Endometrial microvascular endothelial cells (primary cell): ENCODE data around the gene NCOA5. TPM values are rescaled to one million over a fixed set of nuclear protein-coding genes. Genes with fewer than 3 reads are reported as not detected.

Experiments used
- in situ Hi-C: cut with HindIII; loops from 2 replicates; pipeline ENCODE4 v1.10.0; 2017; ENCODE audit warnings: low sequenced_read_pairs, low pct_unique_long_range_greater_than_20kb; ENCODE audit errors: inconsistent ontology term
- total RNA-seq: library from RNA; depleted of rRNA; stranded (reverse); fragments of >200 nt; gene quantifications from one replicate; pipeline ENCODE4 v1.2.3, GENCODE V29; 2015; ENCODE audit errors: inconsistent ontology term

The NCOA5 gene
- 25.7 TPM for total RNA-seq

- in situ Hi-C loops, result no loop called here
Observed at GRCh38 chr20:46089417-46090388, at the start of gene NCOA5. TSS of gene NCOA5 (minus strand) at chr20:46089962. CDS start at chr20:46079424, 10,538 bp downstream.

- in situ Hi-C loops, result no loop called here
Observed at GRCh38 chr20:46139266-46139889, 49.6 kb upstream of the NCOA5 start.

DNA sequence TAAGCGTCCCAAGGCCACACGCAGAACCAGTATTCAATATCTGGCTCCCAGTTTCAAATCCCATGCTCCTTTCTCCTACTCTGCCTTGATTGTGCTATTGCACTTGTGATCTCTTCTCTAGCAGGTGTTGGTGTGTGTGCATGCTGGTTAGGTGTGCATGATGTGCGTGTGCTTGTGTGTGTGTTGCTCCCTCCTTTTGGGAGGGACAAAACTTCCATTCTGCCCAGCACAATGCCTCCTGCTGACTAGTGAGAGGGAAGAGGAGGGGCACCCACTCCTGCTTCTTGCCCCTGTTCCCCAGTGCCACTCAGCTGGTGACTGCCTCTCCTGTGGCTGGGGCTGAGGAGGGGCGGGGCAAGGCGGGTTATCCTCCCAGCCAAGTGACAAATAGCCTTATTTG lies 48.1 kb upstream of the NCOA5 start:
- in situ Hi-C loops, result no loop called here

GRCh38 chr20:46135856-46136633 lies 46.3 kb upstream of the NCOA5 start:
- in situ Hi-C loops, result no loop called here

DNA sequence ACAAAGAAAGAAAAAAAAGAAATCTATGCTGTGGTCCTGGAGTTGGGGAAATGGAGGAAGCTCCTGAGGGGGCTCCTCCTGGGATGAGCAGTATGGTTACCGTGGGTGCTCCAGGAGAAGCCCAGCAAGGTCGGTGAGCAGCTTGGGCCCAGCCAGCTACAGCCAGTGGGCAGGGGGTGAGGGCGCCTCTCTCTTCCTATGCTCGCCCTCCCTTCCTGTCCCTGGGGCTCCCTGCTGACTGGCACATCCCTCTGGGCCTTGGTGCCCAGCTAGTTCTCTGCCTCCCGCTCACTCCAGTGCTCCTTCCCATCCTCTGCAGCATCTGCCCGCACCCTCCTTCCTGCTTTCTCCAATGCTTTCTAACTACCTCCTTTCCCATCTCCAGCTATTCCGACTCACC lies 45.0 kb upstream of the NCOA5 start:
- in situ Hi-C loops, result no loop called here

DNA sequence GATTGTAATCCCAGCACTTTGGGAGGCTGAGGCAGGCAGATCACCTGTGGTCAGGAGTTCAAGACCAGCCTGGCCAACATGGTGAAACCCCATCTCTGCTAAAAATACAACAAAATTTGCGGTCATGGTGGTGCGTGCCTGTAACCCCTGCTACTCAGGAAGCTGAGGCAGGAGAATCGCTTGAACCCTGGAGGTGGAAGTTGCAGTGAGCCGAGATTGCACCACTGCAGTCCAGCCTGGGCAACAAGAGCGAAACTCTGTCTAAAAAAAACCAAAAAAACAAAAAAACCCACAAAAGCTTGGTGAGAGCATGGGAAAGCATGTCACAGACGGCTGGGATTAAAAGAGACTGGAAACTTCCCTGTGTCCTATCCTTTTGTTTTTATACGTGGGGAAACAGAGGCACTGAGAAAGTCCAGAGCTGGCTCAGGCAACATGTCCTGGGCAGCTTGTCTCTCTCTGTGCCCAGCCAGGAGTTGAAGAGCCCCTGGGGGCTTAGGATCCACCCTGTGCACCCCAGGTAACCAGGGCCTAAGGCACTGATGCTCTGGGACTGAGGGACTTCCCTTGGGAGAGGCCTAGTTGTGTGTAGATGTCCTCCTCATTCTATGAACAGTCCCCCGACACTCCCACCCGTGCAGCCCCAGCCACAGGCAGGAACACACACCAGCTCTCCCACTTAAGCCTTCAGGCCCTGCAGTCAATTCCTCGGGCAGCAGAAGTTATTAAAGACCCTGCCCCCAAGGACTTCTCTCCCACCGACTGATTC lies 44.3 kb upstream of the NCOA5 start:
- in situ Hi-C loops, result no loop called here

GRCh38 chr20:46132705-46133120 lies 43.0 kb upstream of the NCOA5 start:
- in situ Hi-C loops, result no loop called here

DNA sequence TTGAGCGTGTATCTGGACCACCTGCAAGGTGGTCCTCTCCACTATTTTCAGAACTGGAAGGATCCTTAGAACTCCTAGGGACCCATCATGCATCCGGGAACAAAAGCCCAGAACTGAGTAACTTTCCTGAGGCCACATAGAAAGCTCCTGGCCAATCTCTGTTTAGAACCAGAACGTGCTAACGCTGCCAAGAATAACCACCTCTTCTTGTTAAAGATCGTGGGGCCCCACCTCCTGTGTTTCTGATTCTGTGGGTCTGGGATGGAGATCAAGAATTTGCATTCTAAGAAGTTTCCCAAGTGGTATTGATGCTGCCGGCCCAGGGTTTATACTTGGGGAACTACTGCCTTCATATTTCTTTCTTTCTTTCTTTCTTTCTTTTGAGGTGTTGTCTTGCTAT lies 41.6 kb upstream of the NCOA5 start:
- in situ Hi-C loops, result no loop called here

DNA sequence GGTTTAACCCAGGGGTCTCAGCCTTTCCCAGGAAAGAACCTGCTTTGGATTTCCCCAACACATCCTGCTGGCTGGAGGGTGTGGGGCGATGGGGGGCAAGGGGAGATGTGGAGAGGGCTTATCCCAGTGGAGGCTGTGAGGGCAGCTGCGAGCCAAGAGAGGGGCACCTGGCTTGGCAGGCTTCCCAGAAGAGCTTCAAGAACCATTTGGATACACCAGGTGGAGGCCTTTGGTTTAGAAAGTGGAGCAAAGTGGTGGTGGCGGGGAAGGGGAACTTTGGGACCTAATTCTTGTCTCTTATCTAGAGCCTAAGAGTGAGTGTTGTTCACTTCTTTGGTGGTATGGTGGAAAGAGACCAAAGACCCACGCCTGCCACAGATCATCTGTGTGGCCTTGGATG lies 40.8 kb upstream of the NCOA5 start:
- in situ Hi-C loops, result no loop called here

DNA sequence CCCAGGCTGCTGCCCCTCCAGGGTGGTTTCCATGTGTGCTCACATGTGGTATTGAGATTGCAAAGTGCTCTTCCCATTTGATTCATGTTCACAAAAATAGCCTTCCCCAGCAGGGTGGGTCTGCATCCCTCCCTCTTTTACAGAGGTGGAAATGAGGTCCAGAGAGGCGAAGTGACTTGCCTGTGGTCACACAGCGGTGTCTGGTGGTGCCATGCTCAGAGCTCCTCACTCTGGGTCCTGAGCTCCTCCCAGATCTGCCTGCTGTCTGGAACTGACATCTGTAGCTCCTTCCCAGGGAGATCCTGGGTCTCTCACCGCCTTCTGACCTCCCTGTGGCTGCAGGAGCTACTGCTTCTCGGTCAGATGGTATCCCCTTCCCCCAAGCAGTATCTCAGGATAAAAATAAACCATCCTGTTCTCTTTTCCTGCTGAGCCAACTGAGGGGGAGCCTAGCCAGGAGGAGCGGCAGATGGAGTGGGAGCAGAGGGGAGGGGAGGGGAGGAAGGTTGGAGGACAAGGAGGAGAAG lies 40.3 kb upstream of the NCOA5 start:
- in situ Hi-C loops, result no loop called here

DNA sequence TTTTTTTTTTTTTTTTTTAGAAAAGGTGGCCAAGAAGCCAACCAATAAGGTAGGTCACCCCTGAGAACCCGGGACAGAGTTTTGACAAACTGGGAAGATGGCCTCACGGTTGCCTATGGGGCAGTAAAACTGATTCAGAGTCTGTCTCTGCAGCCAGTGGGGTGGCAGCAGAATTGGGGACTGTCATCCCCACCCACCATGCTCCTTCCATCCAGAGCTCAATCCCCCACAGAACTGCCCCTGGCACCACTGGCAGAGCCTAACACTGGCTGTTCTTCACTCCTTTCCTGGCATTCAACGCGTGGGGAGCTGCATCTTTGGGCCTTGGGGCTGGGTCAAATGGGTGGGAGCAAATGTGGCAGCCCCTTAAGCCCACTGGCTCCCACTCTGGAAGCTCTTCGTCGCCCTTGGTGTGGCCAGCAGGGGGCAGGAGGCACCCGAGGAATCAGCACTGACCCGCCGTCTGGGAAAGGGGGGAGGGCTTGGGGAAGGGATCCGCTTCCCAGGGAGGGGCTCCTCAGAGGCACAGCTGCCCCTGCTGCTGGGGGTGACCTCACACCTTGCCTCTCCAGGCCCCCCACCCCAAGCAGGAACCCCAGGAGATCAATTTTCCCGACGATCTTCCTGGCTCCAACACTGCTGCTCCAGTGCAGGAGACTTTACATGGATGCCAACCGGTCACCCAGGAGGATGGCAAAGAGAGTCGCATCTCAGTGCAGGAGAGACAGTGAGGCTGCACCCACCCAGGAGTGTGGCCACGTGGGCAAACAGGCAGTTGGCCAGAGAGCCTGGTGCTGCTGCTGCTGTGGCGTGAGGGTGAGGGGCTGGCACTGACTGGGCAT lies 38.8 kb upstream of the NCOA5 start:
- in situ Hi-C loops, result no loop called here

- in situ Hi-C loops, result no loop called here
Observed at GRCh38 chr20:46127396-46128010, 37.7 kb upstream of the NCOA5 start.

DNA sequence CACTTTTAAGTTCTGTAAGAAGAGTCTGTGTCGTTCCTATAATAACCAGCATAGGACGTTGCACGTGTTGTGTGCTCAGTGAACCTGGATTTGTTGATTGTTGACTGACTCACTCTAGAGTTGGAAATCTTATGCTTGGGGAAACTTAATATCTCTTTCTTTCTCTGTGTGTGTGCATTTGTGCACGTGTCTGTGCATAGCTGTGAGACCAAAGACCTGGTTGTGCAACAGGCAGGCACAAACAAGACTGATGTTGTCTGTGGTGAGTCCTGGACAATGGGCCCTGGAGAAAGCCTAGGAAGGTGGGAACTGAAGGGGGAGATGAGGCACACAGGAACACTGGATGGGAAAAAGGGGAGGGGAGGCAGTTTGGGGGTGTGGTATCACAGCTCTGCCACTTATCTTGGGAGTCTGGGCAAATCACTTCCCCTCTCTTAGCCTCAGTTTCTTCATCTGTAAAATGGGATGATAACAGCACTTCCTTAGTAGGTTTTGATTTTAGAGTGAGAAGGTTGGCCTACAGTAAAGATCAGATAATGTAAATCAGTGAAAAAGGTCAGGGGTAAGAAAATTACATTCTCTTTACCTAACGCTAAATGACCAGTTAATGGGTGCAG lies 36.8 kb upstream of the NCOA5 start:
- in situ Hi-C loops, result no loop called here

DNA sequence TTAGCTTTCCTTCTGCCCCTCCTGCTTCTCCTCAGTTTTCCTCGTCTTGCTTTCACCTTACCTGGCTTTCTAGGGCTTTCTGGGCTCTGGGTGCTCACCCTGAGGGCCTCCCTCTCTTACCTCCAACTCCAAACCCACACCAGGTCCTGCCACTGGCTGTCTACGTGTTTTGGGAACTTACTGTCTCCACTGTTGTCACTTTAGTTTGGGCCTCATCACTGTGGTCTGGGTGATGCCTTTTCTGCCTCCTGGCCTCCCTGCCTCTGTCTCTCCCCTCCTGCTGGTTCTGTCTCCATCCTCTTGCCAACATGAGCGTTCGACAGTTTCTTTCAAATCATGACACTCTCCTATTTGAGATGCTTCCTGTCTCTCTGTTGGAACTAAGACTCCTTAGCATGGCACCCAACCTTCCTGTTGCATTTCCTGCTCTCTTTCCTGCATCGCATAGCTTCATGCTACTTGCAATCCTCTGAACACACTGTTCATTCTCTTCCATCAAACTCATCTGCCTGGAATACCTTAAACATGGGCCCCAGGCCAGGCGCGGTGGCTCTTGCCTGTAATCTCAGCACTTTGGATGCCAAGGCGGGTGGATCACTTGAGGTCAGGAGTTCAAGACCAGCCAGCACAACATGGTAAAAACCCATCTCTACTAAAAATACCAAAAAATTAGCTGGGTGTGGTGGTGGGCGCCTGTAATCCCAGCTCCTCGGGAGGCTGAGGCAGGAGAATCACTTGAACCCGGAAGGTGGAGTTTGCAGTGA lies 33.9 kb upstream of the NCOA5 start:
- in situ Hi-C loops, result no loop called here

DNA sequence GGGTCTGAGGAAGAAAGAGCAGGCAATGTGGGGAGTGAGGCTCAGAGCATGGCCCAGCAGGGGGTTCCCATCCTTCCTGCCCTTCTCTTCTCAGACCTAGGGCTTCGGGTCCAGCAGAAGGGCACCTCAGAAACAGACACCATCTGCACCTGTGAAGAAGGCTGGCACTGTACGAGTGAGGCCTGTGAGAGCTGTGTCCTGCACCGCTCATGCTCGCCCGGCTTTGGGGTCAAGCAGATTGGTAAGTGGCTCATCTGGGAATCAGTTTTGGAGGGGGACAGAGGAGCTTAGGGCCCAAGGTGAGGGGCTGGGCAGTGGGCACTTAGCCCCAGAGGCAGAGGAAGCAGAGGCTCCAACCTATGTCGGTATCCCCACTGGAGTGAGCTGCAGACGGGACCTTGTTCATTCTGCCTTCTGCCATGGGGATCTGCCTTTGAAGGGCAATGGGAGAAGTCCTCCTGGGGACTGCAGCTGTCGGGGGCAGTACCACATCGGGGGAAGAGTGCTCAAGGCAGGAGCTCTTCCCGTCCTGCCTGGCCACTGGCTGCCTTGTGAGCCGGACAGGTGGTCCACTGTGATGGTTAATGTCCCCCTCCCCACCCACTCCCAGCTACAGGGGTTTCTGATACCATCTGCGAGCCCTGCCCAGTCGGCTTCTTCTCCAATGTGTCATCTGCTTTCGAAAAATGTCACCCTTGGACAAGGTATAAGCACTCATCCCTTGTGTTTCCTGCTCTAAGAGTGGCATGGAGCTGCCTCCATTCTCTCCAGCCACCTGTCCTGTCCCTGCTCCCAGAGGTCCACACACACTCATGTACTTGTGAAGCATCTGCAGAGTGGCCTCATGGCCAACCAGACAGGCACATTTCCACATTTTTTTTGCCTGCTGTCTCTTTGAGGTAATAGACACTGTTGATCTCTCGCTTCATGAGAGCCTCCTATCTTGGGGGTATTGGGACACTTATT lies 33.0 kb upstream of the NCOA5 start:
- in situ Hi-C loops, result no loop called here
